Measurements from ENCODE around the gene GPR160. TPM values are rescaled to one million over a fixed set of nuclear protein-coding genes. Genes with fewer than 3 reads are reported as not detected.
A peak's percentile ranks its signal among the peaks of the same experiment; 100 is the strongest.

The GPR160 gene
- total and polyA plus RNA-seq, 2 of the 13 experiments (the other 11 are each of a cell fraction or from before 2014, with no cell fraction given), result 12.1 to 23.2 TPM

DNA sequence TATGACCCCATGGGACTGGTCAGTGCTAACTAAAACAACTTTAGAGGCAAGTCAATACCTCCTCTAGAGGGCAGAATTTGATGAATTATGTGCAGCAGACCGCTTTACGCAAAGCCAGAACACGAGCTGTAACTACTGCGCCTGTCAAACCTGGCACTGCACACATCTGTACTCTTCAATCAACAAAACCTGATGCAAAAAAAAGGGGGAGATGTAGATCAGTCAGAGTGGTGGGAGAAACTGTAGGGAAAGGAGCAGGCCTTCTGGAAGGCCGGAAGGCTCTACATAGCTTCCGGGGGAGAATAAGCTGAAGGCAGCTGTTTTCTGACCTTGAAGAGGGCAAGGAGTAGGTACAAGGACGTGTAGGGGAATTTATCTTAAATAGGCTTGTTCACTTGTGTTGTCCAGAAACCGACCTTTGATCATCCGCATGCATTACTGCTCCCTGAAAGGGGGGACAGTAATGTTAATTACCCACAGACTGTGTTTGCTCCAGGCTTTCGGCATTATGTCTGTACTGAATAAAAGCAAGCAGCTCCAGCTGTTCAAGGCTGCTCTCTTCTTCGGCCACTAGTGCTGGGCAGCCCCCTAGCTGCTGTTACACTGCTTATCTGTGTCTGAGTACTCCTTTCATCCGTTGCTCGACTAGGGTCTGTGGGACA is 41.0 kb downstream of the GPR160 start (continued):
- TF ChIP-seq, protein P1, sequence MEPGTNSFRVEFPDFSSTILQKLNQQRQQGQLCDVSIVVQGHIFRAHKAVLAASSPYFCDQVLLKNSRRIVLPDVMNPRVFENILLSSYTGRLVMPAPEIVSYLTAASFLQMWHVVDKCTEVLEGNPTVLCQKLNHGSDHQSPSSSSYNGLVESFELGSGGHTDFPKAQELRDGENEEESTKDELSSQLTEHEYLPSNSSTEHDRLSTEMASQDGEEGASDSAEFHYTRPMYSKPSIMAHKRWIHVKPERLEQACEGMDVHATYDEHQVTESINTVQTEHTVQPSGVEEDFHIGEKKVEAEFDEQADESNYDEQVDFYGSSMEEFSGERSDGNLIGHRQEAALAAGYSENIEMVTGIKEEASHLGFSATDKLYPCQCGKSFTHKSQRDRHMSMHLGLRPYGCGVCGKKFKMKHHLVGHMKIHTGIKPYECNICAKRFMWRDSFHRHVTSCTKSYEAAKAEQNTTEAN (CRISPR knock-in tag; conservative IDR thresholded peaks at IDR 0.05), result 0 out of 2 replicates have a peak, but pooled peaks have one; percentile 27
- TF ChIP-seq ZNF224 (CRISPR knock-in tag; IDR thresholded peaks at IDR 0.05) (no peak), ZNF383 (CRISPR knock-in tag; IDR thresholded peaks at IDR 0.05; ENCODE audit: borderline replicate concordance) (0 out of 2 replicates have a peak, but pooled peaks have one; percentile 25), MTF2 (CRISPR knock-in tag; IDR thresholded peaks at IDR 0.05; ENCODE audit: borderline replicate concordance) (no peak), SP5 (CRISPR knock-in tag; IDR thresholded peaks at IDR 0.05; ENCODE audit: borderline replicate concordance, low read depth) (no peak), CENPT (CRISPR knock-in tag; IDR thresholded peaks at IDR 0.05; ENCODE audit: low read depth) (no peak), TEAD3 (CRISPR knock-in tag; optimal IDR thresholded peaks at IDR 0.05; ENCODE audit: borderline replicate concordance) (peak; percentile 22), PITX1 (CRISPR knock-in tag; IDR thresholded peaks at IDR 0.05) (0 out of 2 replicates have a peak, but pooled peaks have one; percentile 18), TRIM24 (CRISPR knock-in tag; IDR thresholded peaks at IDR 0.05) (no peak)
- TF ChIP-seq, protein P2, sequence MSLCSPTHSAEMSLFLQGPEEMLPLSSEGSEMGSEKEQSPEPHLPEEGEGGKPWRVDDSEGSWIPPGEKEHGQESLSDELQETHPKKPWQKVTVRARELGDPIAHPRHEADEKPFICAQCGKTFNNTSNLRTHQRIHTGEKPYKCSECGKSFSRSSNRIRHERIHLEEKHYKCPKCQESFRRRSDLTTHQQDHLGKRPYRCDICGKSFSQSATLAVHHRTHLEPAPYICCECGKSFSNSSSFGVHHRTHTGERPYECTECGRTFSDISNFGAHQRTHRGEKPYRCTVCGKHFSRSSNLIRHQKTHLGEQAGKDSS (CRISPR knock-in tag; IDR thresholded peaks at IDR 0.05; ENCODE audit: borderline replicate concordance, low read depth), result no peak
- TF ChIP-seq, protein P3, sequence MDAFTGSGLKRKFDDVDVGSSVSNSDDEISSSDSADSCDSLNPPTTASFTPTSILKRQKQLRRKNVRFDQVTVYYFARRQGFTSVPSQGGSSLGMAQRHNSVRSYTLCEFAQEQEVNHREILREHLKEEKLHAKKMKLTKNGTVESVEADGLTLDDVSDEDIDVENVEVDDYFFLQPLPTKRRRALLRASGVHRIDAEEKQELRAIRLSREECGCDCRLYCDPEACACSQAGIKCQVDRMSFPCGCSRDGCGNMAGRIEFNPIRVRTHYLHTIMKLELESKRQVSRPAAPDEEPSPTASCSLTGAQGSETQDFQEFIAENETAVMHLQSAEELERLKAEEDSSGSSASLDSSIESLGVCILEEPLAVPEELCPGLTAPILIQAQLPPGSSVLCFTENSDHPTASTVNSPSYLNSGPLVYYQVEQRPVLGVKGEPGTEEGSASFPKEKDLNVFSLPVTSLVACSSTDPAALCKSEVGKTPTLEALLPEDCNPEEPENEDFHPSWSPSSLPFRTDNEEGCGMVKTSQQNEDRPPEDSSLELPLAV (CRISPR knock-in tag; conservative IDR thresholded peaks at IDR 0.05; ENCODE audit: low read depth), result no peak
- TF ChIP-seq, protein P4, sequence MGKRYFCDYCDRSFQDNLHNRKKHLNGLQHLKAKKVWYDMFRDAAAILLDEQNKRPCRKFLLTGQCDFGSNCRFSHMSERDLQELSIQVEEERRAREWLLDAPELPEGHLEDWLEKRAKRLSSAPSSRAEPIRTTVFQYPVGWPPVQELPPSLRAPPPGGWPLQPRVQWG (CRISPR knock-in tag; IDR thresholded peaks at IDR 0.05; ENCODE audit: borderline replicate concordance, low read depth), result no peak
- TF ChIP-seq, protein P5, sequence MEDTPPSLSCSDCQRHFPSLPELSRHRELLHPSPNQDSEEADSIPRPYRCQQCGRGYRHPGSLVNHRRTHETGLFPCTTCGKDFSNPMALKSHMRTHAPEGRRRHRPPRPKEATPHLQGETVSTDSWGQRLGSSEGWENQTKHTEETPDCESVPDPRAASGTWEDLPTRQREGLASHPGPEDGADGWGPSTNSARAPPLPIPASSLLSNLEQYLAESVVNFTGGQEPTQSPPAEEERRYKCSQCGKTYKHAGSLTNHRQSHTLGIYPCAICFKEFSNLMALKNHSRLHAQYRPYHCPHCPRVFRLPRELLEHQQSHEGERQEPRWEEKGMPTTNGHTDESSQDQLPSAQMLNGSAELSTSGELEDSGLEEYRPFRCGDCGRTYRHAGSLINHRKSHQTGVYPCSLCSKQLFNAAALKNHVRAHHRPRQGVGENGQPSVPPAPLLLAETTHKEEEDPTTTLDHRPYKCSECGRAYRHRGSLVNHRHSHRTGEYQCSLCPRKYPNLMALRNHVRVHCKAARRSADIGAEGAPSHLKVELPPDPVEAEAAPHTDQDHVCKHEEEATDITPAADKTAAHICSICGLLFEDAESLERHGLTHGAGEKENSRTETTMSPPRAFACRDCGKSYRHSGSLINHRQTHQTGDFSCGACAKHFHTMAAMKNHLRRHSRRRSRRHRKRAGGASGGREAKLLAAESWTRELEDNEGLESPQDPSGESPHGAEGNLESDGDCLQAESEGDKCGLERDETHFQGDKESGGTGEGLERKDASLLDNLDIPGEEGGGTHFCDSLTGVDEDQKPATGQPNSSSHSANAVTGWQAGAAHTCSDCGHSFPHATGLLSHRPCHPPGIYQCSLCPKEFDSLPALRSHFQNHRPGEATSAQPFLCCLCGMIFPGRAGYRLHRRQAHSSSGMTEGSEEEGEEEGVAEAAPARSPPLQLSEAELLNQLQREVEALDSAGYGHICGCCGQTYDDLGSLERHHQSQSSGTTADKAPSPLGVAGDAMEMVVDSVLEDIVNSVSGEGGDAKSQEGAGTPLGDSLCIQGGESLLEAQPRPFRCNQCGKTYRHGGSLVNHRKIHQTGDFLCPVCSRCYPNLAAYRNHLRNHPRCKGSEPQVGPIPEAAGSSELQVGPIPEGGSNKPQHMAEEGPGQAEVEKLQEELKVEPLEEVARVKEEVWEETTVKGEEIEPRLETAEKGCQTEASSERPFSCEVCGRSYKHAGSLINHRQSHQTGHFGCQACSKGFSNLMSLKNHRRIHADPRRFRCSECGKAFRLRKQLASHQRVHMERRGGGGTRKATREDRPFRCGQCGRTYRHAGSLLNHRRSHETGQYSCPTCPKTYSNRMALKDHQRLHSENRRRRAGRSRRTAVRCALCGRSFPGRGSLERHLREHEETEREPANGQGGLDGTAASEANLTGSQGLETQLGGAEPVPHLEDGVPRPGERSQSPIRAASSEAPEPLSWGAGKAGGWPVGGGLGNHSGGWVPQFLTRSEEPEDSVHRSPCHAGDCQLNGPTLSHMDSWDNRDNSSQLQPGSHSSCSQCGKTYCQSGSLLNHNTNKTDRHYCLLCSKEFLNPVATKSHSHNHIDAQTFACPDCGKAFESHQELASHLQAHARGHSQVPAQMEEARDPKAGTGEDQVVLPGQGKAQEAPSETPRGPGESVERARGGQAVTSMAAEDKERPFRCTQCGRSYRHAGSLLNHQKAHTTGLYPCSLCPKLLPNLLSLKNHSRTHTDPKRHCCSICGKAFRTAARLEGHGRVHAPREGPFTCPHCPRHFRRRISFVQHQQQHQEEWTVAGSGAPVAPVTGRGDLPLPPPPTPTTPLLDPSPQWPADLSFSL (CRISPR knock-in tag; IDR thresholded peaks at IDR 0.05), result no peak
- TF ChIP-seq, protein P6, sequence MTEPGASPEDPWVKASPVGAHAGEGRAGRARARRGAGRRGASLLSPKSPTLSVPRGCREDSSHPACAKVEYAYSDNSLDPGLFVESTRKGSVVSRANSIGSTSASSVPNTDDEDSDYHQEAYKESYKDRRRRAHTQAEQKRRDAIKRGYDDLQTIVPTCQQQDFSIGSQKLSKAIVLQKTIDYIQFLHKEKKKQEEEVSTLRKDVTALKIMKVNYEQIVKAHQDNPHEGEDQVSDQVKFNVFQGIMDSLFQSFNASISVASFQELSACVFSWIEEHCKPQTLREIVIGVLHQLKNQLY (CRISPR knock-in tag; IDR thresholded peaks at IDR 0.05), result peak; percentile 22; the same call in 1 of the 2 replicates
- TF ChIP-seq, protein P7, sequence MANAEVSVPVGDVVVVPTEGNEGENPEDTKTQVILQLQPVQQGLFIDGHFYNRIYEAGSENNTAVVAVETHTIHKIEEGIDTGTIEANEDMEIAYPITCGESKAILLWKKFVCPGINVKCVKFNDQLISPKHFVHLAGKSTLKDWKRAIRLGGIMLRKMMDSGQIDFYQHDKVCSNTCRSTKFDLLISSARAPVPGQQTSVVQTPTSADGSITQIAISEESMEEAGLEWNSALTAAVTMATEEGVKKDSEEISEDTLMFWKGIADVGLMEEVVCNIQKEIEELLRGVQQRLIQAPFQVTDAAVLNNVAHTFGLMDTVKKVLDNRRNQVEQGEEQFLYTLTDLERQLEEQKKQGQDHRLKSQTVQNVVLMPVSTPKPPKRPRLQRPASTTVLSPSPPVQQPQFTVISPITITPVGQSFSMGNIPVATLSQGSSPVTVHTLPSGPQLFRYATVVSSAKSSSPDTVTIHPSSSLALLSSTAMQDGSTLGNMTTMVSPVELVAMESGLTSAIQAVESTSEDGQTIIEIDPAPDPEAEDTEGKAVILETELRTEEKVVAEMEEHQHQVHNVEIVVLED (CRISPR knock-in tag; IDR thresholded peaks at IDR 0.05; ENCODE audit: borderline replicate concordance), result peak; percentile 40; the same call in 1 of the 2 replicates
